ENCODE results near the gene MEMO1.

Gene MEMO1

DNA sequence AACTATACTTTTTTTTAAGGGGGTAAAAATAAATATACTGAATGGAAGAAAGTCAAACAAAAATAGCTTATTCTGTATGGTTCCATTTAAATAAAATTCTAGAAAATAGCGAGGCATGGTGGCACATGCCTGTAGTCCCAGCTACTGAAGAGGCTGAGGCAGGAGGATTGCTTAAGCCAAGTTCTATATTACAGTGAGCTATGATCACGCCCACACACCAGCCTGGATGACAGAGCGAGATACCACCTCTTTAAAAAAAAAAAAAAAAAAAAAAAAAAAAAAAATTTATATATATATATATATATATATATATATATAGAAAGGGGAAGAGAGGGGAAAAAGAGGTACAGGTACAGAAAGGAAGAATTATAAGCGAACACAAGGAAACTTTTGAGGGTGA is 77.7 kb downstream of the MEMO1 start:
- Histone ChIP-seq H3K9me3 (ENCODE audit: control insufficient read depth, insufficient read depth, low read length) (no peaks in the 10 kb centered on the region), H3F3A (ENCODE audit: control insufficient read depth, insufficient read depth) (no peaks in the 10 kb centered on the region), H3K36me3 (ENCODE audit: control insufficient read depth, low read length) (no peaks in the 10 kb centered on the region; the same call in 1 of the 2 replicates), H3K4me1 (ENCODE audit: control insufficient read depth, low read length) (no peaks in the 10 kb centered on the region), H3K27me3 (ENCODE audit: control insufficient read depth, low read length) (no peaks in the 10 kb centered on the region), H4K20me1 (ENCODE audit: control insufficient read depth, insufficient read depth, low read depth, low read length) (no peaks in the 10 kb centered on the region), H3K4me3 (ENCODE audit: low read length) (no peak overlapping the region), H3K79me2 (ENCODE audit: control insufficient read depth, low read length) (peaks cover 27% of the 10 kb centered on the region), H3K27ac (ENCODE audit: low read depth, low read length) (no peak overlapping the region), H3K4me2 (ENCODE audit: low read length) (no peak overlapping the region), H3K9me2 (replicated peaks; ENCODE audit: control insufficient read depth, low read length) (no peaks in the 10 kb centered on the region)
- TF ChIP-seq, protein P1, sequence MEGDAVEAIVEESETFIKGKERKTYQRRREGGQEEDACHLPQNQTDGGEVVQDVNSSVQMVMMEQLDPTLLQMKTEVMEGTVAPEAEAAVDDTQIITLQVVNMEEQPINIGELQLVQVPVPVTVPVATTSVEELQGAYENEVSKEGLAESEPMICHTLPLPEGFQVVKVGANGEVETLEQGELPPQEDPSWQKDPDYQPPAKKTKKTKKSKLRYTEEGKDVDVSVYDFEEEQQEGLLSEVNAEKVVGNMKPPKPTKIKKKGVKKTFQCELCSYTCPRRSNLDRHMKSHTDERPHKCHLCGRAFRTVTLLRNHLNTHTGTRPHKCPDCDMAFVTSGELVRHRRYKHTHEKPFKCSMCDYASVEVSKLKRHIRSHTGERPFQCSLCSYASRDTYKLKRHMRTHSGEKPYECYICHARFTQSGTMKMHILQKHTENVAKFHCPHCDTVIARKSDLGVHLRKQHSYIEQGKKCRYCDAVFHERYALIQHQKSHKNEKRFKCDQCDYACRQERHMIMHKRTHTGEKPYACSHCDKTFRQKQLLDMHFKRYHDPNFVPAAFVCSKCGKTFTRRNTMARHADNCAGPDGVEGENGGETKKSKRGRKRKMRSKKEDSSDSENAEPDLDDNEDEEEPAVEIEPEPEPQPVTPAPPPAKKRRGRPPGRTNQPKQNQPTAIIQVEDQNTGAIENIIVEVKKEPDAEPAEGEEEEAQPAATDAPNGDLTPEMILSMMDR (IDR thresholded peaks at IDR 0.05; ENCODE audit: low read depth, low read length, poor library complexity, severe bottlenecking) = no peak
- no peak for TF ChIP-seq EZH2phosphoT487 (IDR thresholded peaks at IDR 0.05; ENCODE audit: borderline replicate concordance, low read length)

DNA sequence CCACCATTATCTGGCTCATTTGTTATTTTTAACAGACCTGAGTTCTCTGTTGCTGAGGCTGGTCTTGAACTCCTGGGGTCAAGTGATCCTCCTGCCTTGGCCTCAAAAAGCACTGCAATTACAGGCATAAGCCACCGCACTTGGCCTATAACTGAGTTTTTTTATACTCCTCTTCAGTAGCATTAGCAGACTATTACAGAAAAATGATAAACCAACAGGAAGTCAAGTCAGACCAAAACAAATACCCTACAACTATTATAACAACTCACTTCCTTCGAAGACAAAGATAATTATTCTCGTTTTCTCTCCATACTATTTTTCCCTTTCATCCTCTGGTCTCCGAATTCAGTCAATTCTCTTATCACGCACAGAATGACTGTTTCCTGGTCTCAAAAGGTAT is 78.2 kb downstream of the MEMO1 start:
- H3K9me2 ChIP-seq (replicated peaks; ENCODE audit: control insufficient read depth, low read length) = no peaks in the 10 kb centered on the region
- H3K79me2 ChIP-seq (ENCODE audit: control insufficient read depth, low read length) = peaks cover 27% of the 10 kb centered on the region
- H3K27me3 ChIP-seq (ENCODE audit: control insufficient read depth, low read length) = no peaks in the 10 kb centered on the region
- H3K27ac ChIP-seq (ENCODE audit: low read depth, low read length) = no peak overlapping the region
- H3K4me3 ChIP-seq (ENCODE audit: low read length) = no peak overlapping the region
- H3K4me1 ChIP-seq (ENCODE audit: control insufficient read depth, low read length) = no peaks in the 10 kb centered on the region
- TF ChIP-seq, protein P1 (IDR thresholded peaks at IDR 0.05; ENCODE audit: low read depth, low read length, poor library complexity, severe bottlenecking) = no peak
- TF ChIP-seq EZH2phosphoT487 (IDR thresholded peaks at IDR 0.05; ENCODE audit: borderline replicate concordance, low read length) = no peak
- H4K20me1 ChIP-seq (ENCODE audit: control insufficient read depth, insufficient read depth, low read depth, low read length) = no peaks in the 10 kb centered on the region
- no peaks in the 10 kb centered on the region for H3K9me3 ChIP-seq (ENCODE audit: control insufficient read depth, insufficient read depth, low read length)
- no peaks in the 10 kb centered on the region for H3F3A ChIP-seq (ENCODE audit: control insufficient read depth, insufficient read depth)
- no peak overlapping the region for H3K4me2 ChIP-seq (ENCODE audit: low read length)
- H3K36me3 ChIP-seq (ENCODE audit: control insufficient read depth, low read length) = no peaks in the 10 kb centered on the region; the same call in 1 of the 2 replicates

DNA sequence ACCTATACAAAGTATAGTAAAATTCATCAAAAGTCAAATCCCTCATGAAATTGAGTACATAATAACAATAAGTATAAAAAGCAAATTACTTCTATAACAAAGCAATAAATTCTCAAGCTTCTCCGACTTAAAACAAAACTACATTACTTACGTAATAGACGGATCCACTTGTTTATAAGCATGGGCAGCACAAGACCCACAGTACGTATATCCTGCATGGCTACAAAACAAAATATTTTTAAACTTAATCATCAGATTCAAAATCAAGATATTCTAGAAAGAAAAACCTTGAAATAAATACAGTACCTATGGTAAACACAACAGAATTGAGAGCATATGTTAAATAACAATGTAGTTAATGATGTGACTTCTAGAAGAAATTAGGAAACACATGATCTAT is 78.9 kb downstream of the MEMO1 start:
- Histone ChIP-seq H3K4me2 (ENCODE audit: low read length) (no peak overlapping the region), H3F3A (ENCODE audit: control insufficient read depth, insufficient read depth) (no peaks in the 10 kb centered on the region), H3K4me1 (ENCODE audit: control insufficient read depth, low read length) (no peaks in the 10 kb centered on the region), H3K27me3 (ENCODE audit: control insufficient read depth, low read length) (no peaks in the 10 kb centered on the region), H3K27ac (ENCODE audit: low read depth, low read length) (no peak overlapping the region), H3K79me2 (ENCODE audit: control insufficient read depth, low read length) (peaks cover 27% of the 10 kb centered on the region), H3K4me3 (ENCODE audit: low read length) (no peak overlapping the region), H4K20me1 (ENCODE audit: control insufficient read depth, insufficient read depth, low read depth, low read length) (no peaks in the 10 kb centered on the region), H3K36me3 (ENCODE audit: control insufficient read depth, low read length) (no peaks in the 10 kb centered on the region; the same call in 1 of the 2 replicates), H3K9me3 (ENCODE audit: control insufficient read depth, insufficient read depth, low read length) (no peaks in the 10 kb centered on the region), H3K9me2 (replicated peaks; ENCODE audit: control insufficient read depth, low read length) (no peaks in the 10 kb centered on the region)
- TF ChIP-seq EZH2phosphoT487 (IDR thresholded peaks at IDR 0.05; ENCODE audit: borderline replicate concordance, low read length) = no peak
- TF ChIP-seq, protein P1 (IDR thresholded peaks at IDR 0.05; ENCODE audit: low read depth, low read length, poor library complexity, severe bottlenecking) = no peak
